NCI-H2196 (cell line): ENCODE measurements around the gene NDFIP1.
"Not testable (repeated sequence)": the region's sequence is repeated elsewhere in the genome, so short reads cannot be mapped to it uniquely, and the experiment has no call there.

Source experiments
- DNase-seq: peaks from one replicate; lab custom pipeline; 2025; ENCODE audit not compliant: unreplicated experiment; lab: John Stamatoyannopoulos, UW

NDFIP1 gene

GRCh38 chr5:142183561-142183960, 75.0 kb downstream of the NDFIP1 start:
- DNase-seq, result no peak

- no peak for DNase-seq
Measured at GRCh38 chr5:142184988-142185387, 76.4 kb downstream of the NDFIP1 start.

- DNase-seq, result no peak
Measured at GRCh38 chr5:142186514-142186856, 77.9 kb downstream of the NDFIP1 start.

- DNase-seq, result no peak
Measured at GRCh38 chr5:142186857-142187594, 78.4 kb downstream of the NDFIP1 start.

GRCh38 chr5:142188691-142189090, 80.1 kb downstream of the NDFIP1 start:
- DNase-seq, result not testable (repeated sequence)

GRCh38 chr5:142189813-142190212, 81.2 kb downstream of the NDFIP1 start:
- DNase-seq, result no peak

GRCh38 chr5:142191776-142192175, 83.2 kb downstream of the NDFIP1 start:
- DNase-seq, result no peak

GRCh38 chr5:142192286-142193113, 83.9 kb downstream of the NDFIP1 start:
- DNase-seq, result no peak

GRCh38 chr5:142193114-142193428, 84.5 kb downstream of the NDFIP1 start:
- DNase-seq, result no peak

GRCh38 chr5:142197098-142197497, 88.5 kb downstream of the NDFIP1 start:
- no peak for DNase-seq

GRCh38 chr5:142197781-142198180, 89.2 kb downstream of the NDFIP1 start:
- no peak for DNase-seq

GRCh38 chr5:142199388-142199787, 90.8 kb downstream of the NDFIP1 start:
- DNase-seq, result no peak

GRCh38 chr5:142200387-142200786, 91.8 kb downstream of the NDFIP1 start:
- no peak for DNase-seq

- DNase-seq, result no peak
Measured at GRCh38 chr5:142201471-142201887, 92.9 kb downstream of the NDFIP1 start.

- no peak for DNase-seq
Measured at GRCh38 chr5:142202282-142202681, 93.7 kb downstream of the NDFIP1 start.
